Measurements from ENCODE around the gene MYH9.

MYH9 gene

DNA sequence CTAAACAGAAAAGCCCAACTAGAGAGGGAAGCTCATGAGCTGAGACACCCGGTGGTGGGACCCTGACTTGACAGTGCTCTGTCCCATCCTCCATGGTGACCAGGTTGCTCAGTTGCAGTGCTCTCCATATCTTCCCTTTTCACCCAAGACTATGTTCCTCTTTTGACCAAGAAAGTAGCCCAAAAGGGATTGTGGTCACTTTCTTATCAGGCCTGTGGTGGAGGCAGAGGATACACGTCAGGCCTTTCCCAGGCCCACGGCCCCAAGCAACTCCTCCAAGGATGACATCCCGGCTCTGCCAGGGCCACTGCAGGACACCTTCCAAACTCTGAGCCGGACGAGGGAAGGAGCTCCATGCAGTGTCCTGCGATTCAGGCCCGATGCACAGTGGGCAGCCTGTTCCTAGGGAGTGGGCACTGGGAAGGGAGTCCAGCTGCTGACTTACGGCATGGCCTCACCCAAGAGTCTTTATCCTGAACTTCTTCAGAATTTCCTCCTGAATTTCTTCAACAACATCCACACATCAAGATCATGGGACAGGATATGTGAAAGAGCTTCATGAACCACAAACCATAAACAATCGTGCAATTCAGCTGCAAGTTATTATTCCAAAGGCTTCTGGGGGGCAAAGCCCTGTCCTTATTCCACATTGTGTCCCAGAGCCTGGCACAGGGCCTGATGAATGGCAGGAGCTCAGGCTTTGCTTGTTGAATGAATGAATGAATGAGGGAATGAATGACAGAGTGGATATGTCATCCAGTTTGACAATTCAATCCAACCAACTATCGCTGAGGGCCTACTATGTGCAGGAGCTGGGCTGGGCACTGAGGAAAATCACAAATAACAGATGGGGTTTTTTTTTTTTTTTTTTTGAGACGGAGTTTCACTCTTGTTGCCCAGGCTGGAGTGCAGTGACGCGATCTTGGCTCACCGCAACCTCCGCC is 36.0 kb upstream of the MYH9 start:
- Histone ChIP-seq H3K27me3 (replicated peaks; ENCODE audit: insufficient read depth, low read length) (peaks cover 13% of the 10 kb centered on the region), H3K36me3 (replicated peaks; ENCODE audit: insufficient read depth, low read length) (no peaks in the 10 kb centered on the region), H3K9me2 (replicated peaks; ENCODE audit: insufficient read depth, low read length) (no peaks in the 10 kb centered on the region), H3K9me3 (replicated peaks; ENCODE audit: insufficient read depth, low read length) (no peaks in the 10 kb centered on the region), H3K4me3 (ENCODE audit: low read length) (no peak overlapping the region), H2AFZ (ENCODE audit: low read length) (no peak overlapping the region), H4K20me1 (ENCODE audit: insufficient read depth, low read length) (no peaks in the 10 kb centered on the region), H3K4me1 (ENCODE audit: low read length) (peaks cover 9% of the 10 kb centered on the region), H3K9ac (ENCODE audit: low read length) (no peak overlapping the region), H3K4me2 (ENCODE audit: low read depth, low read length) (no peak overlapping the region), H3K79me2 (ENCODE audit: low read length) (no peaks in the 10 kb centered on the region), H3K27ac (ENCODE audit: low read length) (no peak overlapping the region), H3F3A (ENCODE audit: insufficient read depth, low read length) (peaks cover 18% of the 10 kb centered on the region)
- no peak for DNase-seq
- TF ChIP-seq, protein P1, sequence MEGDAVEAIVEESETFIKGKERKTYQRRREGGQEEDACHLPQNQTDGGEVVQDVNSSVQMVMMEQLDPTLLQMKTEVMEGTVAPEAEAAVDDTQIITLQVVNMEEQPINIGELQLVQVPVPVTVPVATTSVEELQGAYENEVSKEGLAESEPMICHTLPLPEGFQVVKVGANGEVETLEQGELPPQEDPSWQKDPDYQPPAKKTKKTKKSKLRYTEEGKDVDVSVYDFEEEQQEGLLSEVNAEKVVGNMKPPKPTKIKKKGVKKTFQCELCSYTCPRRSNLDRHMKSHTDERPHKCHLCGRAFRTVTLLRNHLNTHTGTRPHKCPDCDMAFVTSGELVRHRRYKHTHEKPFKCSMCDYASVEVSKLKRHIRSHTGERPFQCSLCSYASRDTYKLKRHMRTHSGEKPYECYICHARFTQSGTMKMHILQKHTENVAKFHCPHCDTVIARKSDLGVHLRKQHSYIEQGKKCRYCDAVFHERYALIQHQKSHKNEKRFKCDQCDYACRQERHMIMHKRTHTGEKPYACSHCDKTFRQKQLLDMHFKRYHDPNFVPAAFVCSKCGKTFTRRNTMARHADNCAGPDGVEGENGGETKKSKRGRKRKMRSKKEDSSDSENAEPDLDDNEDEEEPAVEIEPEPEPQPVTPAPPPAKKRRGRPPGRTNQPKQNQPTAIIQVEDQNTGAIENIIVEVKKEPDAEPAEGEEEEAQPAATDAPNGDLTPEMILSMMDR (IDR thresholded peaks at IDR 0.05; ENCODE audit: low read length) = no peak
- TF ChIP-seq EZH2phosphoT487 (IDR thresholded peaks at IDR 0.05; ENCODE audit: low read length) (no peak), EZH2 (optimal IDR thresholded peaks at IDR 0.05; ENCODE audit: low read depth, low read length) (no peak)

DNA sequence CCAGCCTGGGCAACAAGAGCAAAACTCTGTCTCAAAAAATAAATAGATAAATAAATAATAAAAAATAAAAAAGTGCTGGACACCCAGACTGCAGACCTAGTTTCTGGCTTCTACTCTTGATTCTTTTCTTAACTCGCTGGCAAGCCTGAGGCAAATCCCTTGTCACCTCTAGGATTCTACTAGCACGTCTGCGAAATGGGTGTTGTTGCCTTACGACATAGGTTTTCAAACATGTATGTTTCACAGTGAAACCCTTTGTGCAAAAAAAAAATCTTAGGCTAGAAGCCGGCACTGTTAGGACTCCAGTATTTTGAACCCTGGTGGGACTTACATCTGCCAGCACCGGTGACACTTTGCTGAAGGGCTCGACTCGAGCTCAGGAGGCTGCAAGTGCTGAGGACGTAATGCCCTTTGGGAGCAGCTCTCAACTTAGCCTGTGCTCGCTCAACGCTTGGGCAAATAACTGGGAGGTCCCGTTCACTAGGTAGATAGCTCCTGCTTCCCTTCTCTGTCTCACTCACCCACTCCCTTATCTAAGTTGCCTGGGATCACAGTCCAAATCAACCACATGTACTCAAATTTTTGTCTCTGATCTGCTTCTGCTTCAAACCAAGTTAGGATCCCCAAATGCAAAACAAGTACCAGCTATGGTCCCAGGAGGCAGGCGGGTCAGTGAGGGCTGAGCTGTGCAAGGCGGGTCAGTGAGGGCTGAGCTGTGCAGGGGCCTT is 34.7 kb upstream of the MYH9 start:
- H3K27me3 ChIP-seq (replicated peaks; ENCODE audit: insufficient read depth, low read length) = peaks cover 13% of the 10 kb centered on the region
- no peaks in the 10 kb centered on the region for H4K20me1 ChIP-seq (ENCODE audit: insufficient read depth, low read length)
- H3K4me2 ChIP-seq (ENCODE audit: low read depth, low read length) = no peak overlapping the region
- no peak overlapping the region for H2AFZ ChIP-seq (ENCODE audit: low read length)
- TF ChIP-seq, protein P1 (IDR thresholded peaks at IDR 0.05; ENCODE audit: low read length) = no peak
- TF ChIP-seq EZH2 (optimal IDR thresholded peaks at IDR 0.05; ENCODE audit: low read depth, low read length) (no peak), EZH2phosphoT487 (IDR thresholded peaks at IDR 0.05; ENCODE audit: low read length) (no peak)
- no peak overlapping the region for H3K9ac ChIP-seq (ENCODE audit: low read length)
- DNase-seq = no peak
- H3K36me3 ChIP-seq (replicated peaks; ENCODE audit: insufficient read depth, low read length) = no peaks in the 10 kb centered on the region
- H3F3A ChIP-seq (ENCODE audit: insufficient read depth, low read length) = peaks cover 22% of the 10 kb centered on the region
- no peak overlapping the region for H3K4me3 ChIP-seq (ENCODE audit: low read length)
- no peak overlapping the region for H3K27ac ChIP-seq (ENCODE audit: low read length)
- no peaks in the 10 kb centered on the region for H3K79me2 ChIP-seq (ENCODE audit: low read length)
- peaks cover 12% of the 10 kb centered on the region for H3K4me1 ChIP-seq (ENCODE audit: low read length)
- H3K9me2 ChIP-seq (replicated peaks; ENCODE audit: insufficient read depth, low read length) = no peaks in the 10 kb centered on the region
- no peaks in the 10 kb centered on the region for H3K9me3 ChIP-seq (replicated peaks; ENCODE audit: insufficient read depth, low read length)

DNA sequence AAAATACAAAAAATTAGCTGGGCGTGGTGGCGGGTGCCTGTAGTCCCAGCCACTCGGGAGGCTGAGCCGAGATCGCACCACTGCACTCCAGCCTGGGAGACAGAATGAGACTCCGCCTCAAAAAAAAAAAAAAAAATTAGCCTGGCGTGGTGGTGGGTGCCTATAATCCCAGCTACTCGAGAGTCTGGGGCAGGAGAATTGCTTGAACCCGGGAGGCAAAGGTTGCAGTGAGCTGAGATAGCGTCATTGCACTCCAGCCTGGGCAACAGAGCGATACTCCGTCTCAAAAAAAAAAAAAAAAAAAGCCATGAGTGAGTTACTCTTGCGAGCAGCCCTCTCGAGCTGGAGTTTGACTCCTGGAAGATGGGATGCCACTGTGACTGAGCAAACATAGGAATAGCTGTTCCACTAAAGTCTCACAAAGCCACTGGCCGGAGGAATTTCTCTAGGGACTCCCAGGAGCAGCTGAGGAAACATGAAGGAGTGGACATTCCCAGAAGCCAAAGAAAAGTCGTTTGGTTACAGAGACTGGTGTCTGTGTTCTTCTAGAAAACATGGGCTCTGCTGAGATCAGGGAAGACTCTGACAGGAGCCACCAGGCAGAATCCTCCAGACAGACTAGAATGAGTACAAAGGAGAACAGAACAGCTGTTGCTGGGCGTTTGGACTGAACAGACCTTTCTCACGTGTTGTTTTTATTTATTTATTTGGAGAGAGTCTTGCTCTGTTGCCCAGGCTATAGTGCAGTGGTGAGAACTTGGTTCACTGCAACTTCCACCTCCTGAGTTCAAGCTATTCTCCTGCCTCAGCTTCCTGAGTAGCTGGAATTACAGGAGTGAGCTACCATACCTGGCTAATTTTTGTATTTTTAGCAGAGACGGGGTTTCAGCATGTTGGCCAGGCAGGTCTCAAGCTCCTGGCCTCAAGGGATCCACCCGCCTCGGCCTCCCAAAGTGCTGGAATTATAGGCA is 32.4 kb upstream of the MYH9 start:
- H3K79me2 ChIP-seq (ENCODE audit: low read length) = no peaks in the 10 kb centered on the region
- H3K4me1 ChIP-seq (ENCODE audit: low read length) = peaks cover 21% of the 10 kb centered on the region
- no peak overlapping the region for H2AFZ ChIP-seq (ENCODE audit: low read length)
- peaks cover 13% of the 10 kb centered on the region for H3K27me3 ChIP-seq (replicated peaks; ENCODE audit: insufficient read depth, low read length)
- no peaks in the 10 kb centered on the region for H3K9me3 ChIP-seq (replicated peaks; ENCODE audit: insufficient read depth, low read length)
- H3K27ac ChIP-seq (ENCODE audit: low read length) = peak overlapping the region; percentile 40; the same call in 1 of the 2 replicates
- peaks cover 28% of the 10 kb centered on the region for H3F3A ChIP-seq (ENCODE audit: insufficient read depth, low read length)
- no peaks in the 10 kb centered on the region for H3K36me3 ChIP-seq (replicated peaks; ENCODE audit: insufficient read depth, low read length)
- peak overlapping the region; percentile 42; the same call in 1 of the 2 replicates for H3K4me2 ChIP-seq (ENCODE audit: low read depth, low read length)
- no peaks in the 10 kb centered on the region for H3K9me2 ChIP-seq (replicated peaks; ENCODE audit: insufficient read depth, low read length)
- H4K20me1 ChIP-seq (ENCODE audit: insufficient read depth, low read length) = no peaks in the 10 kb centered on the region
- H3K4me3 ChIP-seq (ENCODE audit: low read length) = no peak overlapping the region
- TF ChIP-seq, protein P1 (IDR thresholded peaks at IDR 0.05; ENCODE audit: low read length) = no peak
- no peak for TF ChIP-seq EZH2phosphoT487 (IDR thresholded peaks at IDR 0.05; ENCODE audit: low read length)
- no peak for TF ChIP-seq EZH2 (optimal IDR thresholded peaks at IDR 0.05; ENCODE audit: low read depth, low read length)
- no peak for DNase-seq
- no peak overlapping the region for H3K9ac ChIP-seq (ENCODE audit: low read length)
